Nucleus accumbens (tissue), 56 donors: ENCODE results near the gene RBPJ.
A peak's percentile ranks its signal among the peaks of the same experiment; 100 is the strongest.

Experiments
- DNase-seq, 56 donors: peaks; one replicate each; lab custom pipeline; 2025; lab: John Stamatoyannopoulos, UW

Gene RBPJ

GRCh38 chr4:26320538-26321372, at the start of gene RBPJ:
TSS of gene RBPJ (plus strand) at chr4:26321014. CDS start at chr4:26321029, 15 bp downstream.
- peak; percentile 45 to 98 (median 90) for DNase-seq

GRCh38 chr4:26271703-26272102, 49.1 kb upstream of the RBPJ start:
- DNase-seq = no peak

DNA sequence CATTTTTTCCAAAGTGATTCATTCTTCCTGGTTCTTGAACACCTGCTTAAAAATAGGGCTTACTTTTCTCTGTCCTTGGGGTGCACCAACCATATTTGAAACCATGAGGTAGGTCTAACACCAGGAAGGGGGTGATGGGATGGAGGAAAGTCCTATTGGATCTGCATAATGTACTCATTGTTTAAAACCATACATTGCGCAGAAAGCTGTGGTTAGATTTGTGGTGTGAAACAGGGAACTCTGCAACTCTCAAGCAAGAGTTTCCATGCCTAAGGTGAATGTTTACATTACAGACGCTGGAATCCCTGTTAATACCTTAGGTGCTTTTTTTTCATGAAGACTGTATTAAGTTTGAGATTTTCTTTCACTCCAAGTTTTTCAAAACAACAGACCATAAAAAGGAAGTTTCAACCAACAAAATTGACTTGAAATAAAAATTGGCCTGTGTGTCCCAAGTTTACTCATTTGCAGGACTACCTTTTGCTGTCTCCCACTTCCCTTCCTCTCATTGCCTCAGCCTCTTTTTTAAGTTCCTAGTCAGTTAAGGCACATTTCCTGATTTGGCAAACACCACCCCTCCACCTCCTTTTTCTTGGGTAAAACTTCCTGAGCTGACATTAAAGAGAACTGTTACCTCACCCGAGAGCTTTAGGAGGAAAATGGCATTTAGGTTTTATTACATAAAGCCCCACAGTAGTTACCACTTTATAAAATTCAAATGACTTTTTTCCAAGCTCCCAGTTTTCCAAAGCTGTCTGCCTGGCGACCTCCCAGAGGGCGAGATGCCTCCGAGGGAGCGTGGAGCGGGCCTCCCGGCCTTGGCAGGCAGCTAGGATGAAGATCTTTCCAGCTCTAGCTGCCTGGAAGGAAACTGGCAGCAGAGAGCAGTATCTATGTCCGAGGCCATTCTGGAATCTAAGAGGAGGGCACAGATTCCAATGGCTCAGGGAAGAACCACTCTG, 47.9 kb upstream of the RBPJ start:
- DNase-seq = peak in 6 of 56 donors; percentile 1 to 12 (median 7)

- peak in 10 of 56 donors; percentile 3 to 27 (median 8) for DNase-seq
These were observed 47.2 kb upstream of the RBPJ start for GRCh38 chr4:26273616-26273980.

DNA sequence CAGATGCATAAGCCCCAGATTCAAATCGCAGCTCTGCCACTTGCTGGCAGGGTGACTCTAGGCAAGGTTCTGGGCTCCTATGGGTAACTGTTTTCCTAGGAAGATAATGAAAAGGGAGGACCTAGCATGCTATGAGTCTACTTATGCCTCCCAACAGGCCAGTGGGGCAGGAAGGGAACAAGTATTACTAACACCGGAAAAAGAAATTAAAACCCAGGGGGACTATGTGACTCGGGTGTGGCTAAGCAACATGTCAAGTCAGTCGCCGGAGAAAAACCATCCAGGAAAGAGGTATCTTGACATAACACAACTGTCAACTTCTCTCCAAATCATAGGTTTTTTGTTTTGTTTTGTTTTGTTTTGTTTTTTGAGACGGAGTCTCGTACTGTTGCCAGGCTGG, 45.5 kb upstream of the RBPJ start:
- DNase-seq = no peak

GRCh38 chr4:26279446-26279845, 41.4 kb upstream of the RBPJ start:
- no peak for DNase-seq

- DNase-seq = no peak
These were observed 38.9 kb upstream of the RBPJ start for GRCh38 chr4:26281881-26282280.

DNA sequence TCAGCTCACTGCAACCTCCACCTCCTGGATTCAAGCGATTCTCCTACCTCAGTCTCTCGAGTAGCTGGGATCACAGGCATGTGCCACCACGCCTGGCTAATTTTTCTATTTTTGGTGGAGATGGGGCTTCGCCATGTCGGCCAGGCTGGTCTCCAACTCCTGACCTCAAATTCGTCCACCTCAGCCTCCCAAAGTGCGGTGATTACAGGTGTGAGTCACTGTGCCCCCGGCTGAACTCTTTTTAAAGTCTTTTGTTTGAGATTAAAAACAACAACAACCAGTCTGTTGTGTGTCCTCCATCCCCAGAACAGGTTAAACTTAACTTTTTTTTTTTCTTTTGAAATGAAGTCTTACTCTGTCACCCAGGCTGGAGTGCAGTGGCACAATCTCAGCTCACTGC, 36.3 kb upstream of the RBPJ start:
- no peak for DNase-seq

DNA sequence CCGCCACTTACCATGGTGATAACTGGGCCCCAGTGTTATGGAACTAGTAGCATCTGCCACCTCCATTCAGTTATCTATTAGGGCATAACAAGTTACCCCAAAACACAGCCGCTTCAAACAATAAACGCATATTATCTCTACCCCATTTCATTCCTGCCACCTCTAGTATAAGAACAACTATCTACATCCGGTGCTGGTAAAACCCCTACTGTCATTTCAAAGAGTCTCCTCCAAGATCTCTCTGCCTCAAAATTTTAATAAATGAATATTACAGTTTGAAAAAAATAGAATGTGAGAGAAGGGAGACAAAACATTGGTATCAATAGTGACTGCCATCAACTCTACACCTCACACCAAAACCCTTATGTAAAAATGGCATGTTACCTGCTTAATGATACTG, 35.5 kb upstream of the RBPJ start:
- DNase-seq = no peak

DNA sequence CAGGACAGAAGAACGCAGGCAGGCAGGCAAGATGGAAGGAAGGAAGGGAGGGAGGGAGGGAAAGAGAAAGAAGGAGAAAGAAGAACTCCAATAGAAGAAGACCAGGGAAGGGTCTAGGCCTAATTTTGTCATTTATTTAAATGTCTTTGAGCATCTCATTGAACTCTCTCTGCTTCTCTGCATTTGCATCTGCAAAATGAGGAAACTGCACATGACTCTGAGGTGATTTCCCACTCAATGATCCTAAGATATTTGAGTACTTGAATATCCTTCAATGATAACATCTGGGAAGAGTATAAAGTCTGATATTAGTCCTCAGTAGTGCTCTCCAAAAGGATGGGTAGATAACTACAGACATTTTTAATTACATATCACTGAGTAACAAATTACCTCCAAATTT, 33.1 kb upstream of the RBPJ start:
- no peak for DNase-seq

GRCh38 chr4:26288355-26288909, 32.4 kb upstream of the RBPJ start:
- no peak for DNase-seq

DNA sequence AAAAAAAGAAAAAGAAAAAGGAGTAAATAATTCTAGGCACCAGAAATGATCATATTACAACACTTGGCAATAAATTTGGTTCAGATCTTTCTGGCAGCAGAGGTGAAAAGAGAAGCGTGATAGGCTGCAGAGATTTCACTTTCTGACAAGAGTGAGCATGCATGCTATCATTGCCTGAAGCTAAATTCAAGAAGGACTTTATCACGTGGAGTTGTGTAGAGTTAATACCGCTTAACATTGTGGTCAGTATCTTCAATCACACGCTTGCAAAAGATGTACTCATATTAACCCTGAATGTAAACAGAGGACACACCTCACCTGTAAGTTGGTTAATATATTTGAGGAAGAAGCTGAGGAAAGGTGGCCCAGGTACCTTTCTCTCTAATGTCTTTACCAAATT, 31.4 kb upstream of the RBPJ start:
- DNase-seq = no peak

GRCh38 chr4:26290321-26290720, 30.5 kb upstream of the RBPJ start:
- DNase-seq = no peak

DNA sequence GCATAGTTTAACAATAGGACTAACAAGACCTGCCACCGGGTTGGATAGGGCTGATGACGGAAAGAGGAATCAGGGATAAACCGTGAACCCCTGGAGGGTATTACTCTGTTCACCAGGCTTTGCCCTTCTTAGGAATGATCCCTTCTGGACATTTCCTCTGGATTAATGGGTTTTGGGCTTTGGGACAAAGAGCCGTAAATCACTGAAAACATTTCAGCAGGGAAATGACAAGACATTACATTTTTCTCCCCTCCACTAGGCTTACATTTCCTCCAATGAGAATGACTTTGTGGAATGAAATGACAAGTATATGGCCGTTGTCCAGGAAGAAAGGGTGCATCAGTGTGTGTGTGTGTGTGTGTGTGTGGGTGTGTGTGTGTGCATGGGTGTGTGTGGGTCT, 25.9 kb upstream of the RBPJ start:
- no peak for DNase-seq

DNA sequence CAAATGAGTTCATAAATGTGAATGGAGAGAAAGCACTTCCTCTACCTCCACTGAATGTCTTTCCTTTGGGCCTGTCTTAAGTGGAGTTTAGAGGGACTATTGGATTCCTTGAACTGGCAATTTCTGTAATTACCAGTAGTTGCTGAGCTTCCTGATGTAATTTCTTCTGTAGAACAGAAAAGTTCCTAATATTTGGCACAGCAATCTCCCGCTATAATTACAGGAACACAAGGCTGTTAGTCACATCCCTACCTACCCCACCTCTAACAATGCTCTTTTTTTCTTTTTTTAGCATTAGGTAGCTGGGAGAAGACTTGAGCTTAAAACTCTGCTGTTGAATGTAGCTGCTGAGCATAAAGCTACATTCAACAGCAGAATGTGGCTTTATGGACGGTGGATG, 24.8 kb upstream of the RBPJ start:
- no peak for DNase-seq

GRCh38 chr4:26296514-26296913, 24.3 kb upstream of the RBPJ start:
- DNase-seq = no peak

DNA sequence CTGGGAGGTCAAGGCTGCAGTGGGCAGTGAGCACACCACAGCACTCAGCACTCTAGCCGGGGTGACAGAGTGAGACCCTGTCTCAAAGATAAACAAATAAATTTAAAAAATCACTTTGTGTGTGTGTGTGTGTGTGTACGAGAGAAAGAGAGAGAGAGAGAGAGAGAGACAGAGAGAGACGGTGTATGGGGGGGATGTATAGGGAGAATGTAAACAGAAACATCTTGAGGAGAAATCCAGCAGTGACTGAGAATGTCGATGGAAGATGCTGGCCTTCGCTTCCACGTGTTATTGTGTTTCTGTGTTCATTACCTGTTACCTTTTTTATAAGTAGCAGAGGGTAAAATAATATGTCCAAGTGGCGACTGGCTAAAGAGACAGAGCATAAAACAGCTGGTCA, 23.6 kb upstream of the RBPJ start:
- DNase-seq = no peak

GRCh38 chr4:26298198-26298947, 22.4 kb upstream of the RBPJ start:
- DNase-seq = no peak

DNA sequence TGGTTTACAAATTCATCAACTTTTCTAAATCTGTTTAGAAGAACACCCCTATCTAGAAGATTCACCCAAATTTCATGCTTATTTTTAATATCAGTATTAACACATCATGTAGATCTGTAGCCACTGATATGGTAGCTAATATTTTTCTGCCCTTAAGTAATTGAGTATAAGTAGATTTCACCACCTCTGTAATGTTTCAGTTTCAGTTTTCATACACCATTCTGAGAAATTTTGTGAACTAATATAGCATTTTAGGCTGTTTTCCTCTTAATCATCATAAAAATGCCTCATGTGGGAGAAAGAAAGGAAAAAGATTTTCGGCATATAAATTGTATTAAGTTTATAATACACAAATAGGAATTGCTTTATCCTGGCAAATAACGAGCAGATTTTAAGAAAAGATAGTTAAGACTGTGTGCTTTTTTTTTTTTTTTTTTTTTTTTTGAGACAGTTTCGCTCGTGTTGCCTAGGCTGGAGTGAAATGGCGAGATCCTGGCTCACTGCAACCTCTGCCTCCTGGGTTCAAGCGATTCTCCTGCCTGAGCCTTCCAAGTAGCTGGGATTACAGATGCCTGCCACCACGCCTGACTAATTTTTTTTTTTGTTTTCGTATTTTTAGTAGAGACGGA, 21.4 kb upstream of the RBPJ start:
- DNase-seq = no peak
